Effector memory CD8-positive, alpha-beta T cell (primary cell): Measurements from ENCODE around the gene TUBB2B.
A peak's percentile ranks its signal among the peaks of the same experiment; 100 is the strongest.

Source experiments
- ATAC-seq: fragments of 150-1000 bp; cut with Tn5 transposase; replicated peaks from 2 replicates; pipeline ENCODE4 v1.10.0; 2021; ENCODE audit warnings: mild to moderate bottlenecking, moderate library complexity
- DNase-seq, 3 experiments: peaks; one replicate each; pipeline ENCODE4 v3.0.0; 2021
- H3K27ac Mint-ChIP-seq, 2 donors: one replicate each; pipeline ENCODE4 v1.8.0; 2022; ENCODE audit warnings: mild to moderate bottlenecking in 2 of 2, mixed read lengths in 2 of 2, moderate library complexity in 2 of 2
- H3K27me3 Mint-ChIP-seq, 2 donors: one replicate each; pipeline ENCODE4 v1.8.0; 2022; ENCODE audit warnings: mixed read lengths in 2 of 2
- H3K36me3 Mint-ChIP-seq: one replicate; pipeline ENCODE4 v1.8.0; 2022; ENCODE audit warnings: mild to moderate bottlenecking, moderate library complexity, mixed read lengths; ENCODE audit not compliant: insufficient read depth
- H3K4me1 Mint-ChIP-seq, 2 donors: one replicate each; pipeline ENCODE4 v1.8.0; 2022; ENCODE audit warnings: low read depth in 2 of 2, mixed read lengths in 2 of 2
- H3K4me3 Mint-ChIP-seq, 2 donors: one replicate each; pipeline ENCODE4 v1.8.0; 2022; ENCODE audit warnings: mild to moderate bottlenecking in 2 of 2, mixed read lengths in 2 of 2, moderate library complexity in 2 of 2
- H3K9me3 Mint-ChIP-seq, 2 donors: one replicate each; pipeline ENCODE4 v1.8.0; 2022; ENCODE audit warnings: mixed read lengths in 2 of 2

TUBB2B gene

DNA sequence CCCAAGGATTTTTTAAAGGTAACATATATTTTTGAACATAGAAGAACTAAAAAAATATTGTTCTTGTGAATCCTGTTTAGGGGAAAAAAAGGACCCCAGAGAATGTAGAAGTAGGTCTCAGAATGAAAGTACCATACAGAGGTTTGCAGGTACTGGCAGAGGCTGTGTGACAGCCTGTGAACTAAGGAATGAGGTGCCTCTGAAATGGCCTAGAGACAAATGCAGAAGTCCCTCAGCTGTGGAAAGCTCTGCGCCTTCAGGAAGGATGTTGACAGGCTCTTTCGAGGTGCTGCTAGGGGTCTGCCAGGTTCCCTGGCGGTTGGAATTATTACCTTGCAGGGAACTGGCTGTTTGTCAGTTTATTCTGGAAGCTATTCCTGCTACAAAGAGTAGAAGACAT, 8.6 kb upstream of the TUBB2B start:
- ATAC-seq (no peak), DNase-seq (no peak)
- Mint-ChIP-seq H3K27ac (no peak overlapping the region), H3K4me1 (peaks cover 6 to 10% of the 10 kb centered on the region in 2 donors), H3K36me3 (no peaks in the 10 kb centered on the region), H3K4me3 (no peak overlapping the region), H3K9me3 (no peaks in the 10 kb centered on the region), H3K27me3 (peaks cover 88 to 95% of the 10 kb centered on the region in 2 donors)

DNA sequence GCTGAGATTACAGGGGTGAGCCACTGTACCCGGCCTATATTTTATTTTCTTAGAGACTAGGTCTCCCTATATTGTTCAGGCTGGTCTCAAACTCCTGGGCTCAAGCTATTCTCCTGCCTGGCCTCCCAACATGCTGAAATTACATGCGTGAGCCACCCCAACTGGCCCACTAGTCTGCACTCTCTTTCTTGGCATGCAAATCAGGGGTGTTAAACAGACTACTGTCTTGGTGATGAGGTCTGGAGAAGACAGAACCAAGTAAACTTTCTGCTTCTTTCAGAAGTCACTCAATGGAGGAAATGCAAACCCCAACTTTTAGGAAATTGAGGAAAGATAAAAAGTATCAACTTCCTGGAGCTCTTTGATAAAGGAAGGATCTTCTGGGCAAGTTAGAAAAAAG, 8.0 kb upstream of the TUBB2B start:
- H3K27me3 Mint-ChIP-seq: peaks cover 91 to 100% of the 10 kb centered on the region in 2 donors
- no peaks in the 10 kb centered on the region for H3K36me3 Mint-ChIP-seq
- H3K27ac Mint-ChIP-seq: no peak overlapping the region
- DNase-seq: no peak
- H3K9me3 Mint-ChIP-seq: no peaks in the 10 kb centered on the region
- H3K4me3 Mint-ChIP-seq: no peak overlapping the region
- no peak for ATAC-seq
- peaks cover 9 to 11% of the 10 kb centered on the region in 2 donors for H3K4me1 Mint-ChIP-seq

DNA sequence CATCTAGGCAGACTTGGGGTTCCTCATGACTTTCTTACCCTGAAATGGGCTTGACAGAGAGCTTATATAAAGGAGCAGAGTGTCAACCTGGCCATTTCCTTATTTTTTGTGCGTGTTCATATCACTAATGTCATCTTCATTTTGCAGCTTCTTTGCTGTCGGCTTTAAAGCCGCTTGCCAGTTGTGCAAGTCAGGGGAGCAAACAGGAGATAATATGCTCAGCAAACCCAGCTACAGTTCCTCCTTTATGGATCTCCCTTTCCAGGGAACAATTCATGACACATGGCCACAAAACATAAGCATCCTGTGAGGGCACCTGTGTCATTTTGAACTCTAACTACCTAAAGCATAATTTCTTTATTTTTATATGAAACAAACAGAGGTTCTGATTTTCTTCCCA, 6.5 kb upstream of the TUBB2B start:
- no peak for ATAC-seq
- Mint-ChIP-seq H3K9me3 (no peaks in the 10 kb centered on the region), H3K27ac (no peak overlapping the region), H3K4me3 (no peak overlapping the region), H3K27me3 (peaks cover 97 to 100% of the 10 kb centered on the region in 2 donors), H3K4me1 (peaks cover 22 to 23% of the 10 kb centered on the region in 2 donors), H3K36me3 (peaks cover 5% of the 10 kb centered on the region)
- DNase-seq: no peak

DNA sequence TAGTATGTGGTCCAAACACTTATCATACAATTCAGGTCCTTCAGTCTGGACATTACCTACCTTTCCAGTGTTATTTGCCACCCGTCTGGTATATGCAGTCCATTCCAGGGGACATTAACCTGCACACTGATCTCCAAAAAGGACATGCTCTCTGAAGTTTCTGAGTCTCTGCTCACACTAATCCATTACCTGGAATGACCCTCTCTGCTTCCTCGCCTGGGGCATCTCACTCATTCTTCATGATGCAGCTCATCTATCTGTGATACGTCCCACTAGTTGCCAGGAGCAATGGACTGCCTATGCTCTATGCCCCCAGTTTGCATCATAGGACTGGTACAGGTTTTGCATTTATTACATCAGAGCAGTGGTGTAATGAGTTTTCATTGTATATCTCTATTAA, 5.9 kb upstream of the TUBB2B start:
- ATAC-seq (no peak), DNase-seq (no peak)
- Mint-ChIP-seq H3K4me3 (no peak overlapping the region), H3K4me1 (peaks cover 27 to 28% of the 10 kb centered on the region in 2 donors), H3K27ac (no peak overlapping the region), H3K36me3 (peaks cover 8% of the 10 kb centered on the region), H3K27me3 (peaks cover 96 to 100% of the 10 kb centered on the region in 2 donors), H3K9me3 (no peaks in the 10 kb centered on the region)

DNA sequence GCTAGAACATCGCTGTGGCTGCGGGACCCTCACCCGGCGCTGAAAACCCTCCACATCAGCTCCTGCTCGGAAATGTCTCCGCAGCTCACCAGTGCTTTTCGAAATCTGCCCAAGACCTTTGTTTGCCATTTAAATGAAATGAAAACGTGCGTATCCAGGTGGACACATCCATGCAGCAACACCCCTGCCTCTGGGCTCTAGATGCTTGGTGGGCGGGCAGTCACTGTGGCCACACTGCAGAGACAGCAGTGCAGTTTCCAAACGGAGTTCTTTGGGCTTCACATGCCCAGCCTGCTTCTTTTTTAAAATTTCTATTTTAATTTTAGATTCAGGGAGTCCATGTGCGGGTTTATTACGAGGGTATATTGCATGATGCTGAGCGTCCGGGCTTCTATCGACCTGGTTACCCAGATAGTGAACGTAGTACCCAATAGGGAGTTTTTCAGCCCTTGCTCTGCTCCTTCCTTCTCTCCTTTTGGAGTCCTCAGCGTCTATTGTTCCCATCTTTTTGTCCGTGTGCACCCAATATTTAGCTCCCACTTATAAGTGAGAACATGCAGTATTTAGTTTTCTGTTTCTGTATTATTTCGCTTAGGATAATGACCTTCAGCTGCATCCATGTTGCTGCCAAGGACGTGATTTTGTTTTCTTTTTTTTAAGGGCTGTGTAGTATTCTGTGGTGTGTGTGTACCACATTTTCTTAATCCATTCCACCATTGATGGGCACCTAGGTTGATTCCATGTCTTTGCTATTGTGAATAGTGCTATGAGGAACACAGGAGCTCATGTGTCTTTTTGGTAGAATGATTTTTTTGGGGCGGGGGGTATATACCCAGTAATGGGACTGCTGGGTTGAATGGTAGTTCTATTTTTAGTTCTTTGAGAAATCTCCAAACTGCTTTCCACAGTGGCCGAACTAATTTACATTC, 4.8 kb upstream of the TUBB2B start:
- H3K36me3 Mint-ChIP-seq: peaks cover 8% of the 10 kb centered on the region
- DNase-seq (no peak), ATAC-seq (no peak)
- no peak overlapping the region for H3K27ac Mint-ChIP-seq
- H3K9me3 Mint-ChIP-seq: no peaks in the 10 kb centered on the region
- peaks cover 33% of the 10 kb centered on the region in 2 donors for H3K4me1 Mint-ChIP-seq
- peaks cover 93 to 100% of the 10 kb centered on the region in 2 donors for H3K27me3 Mint-ChIP-seq
- H3K4me3 Mint-ChIP-seq: peak overlapping the region in 1 of 2 donors; percentile 62

DNA sequence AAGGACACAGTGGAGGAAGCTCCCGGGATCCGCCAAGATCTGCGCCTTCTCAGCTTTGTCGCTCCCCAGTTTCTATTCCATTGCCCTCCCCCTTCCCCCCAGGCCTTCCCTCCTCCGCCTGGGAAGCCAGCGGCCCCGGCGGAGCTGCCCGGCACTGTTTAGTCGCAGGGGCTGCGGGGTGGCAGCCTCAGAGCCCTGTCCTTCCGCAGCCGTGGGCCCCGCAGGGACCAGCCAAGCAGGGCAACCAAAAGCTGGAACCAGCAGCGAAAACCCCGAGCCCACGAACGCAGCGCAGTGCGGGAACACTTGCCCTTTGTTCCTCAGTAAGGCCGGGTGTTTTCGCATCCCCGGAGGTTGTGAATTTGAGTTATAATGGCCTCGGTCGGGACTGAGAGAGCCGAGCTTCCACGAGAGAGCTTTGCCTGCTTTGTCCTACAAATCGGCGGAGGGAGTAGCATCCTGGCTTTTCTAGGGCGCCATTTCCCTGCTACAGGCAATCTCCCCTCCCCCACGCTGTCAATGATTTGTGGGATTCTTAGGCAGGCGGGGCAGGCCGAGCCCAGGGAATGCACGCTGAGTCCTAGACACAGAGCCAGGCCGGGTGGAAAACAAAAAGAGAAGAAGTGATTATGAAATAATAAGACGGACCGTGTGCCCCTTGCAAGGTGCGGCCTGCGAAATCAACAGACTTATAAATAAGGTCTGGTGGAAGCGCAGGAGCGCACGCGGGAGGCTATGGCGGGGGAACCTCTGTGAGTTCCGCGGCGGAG, 4.0 kb upstream of the TUBB2B start:
- H3K9me3 Mint-ChIP-seq: no peaks in the 10 kb centered on the region
- H3K27me3 Mint-ChIP-seq: peaks cover 93 to 100% of the 10 kb centered on the region in 2 donors
- ATAC-seq (no peak), DNase-seq (no peak)
- peak overlapping the region; percentile 62 to 89 for H3K4me3 Mint-ChIP-seq
- H3K36me3 Mint-ChIP-seq: peaks cover 8% of the 10 kb centered on the region
- no peak overlapping the region for H3K27ac Mint-ChIP-seq
- peaks cover 38 to 41% of the 10 kb centered on the region in 2 donors for H3K4me1 Mint-ChIP-seq

DNA sequence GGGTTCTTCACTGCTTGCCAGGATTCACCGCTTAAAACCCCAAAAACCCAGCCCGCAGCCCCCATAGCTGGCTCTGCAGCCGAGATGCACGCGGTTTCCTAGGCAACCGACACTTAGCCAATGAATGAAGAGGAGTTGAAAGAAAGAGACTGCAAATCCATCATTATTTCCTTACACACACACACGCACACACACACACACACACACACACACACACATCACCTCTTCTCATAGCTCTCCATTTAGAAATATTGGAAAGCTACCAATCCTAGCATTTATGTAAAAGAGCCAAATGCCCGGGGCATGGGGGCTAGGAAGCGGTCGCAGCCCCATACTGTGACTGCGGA, 3.4 kb upstream of the TUBB2B start:
- Mint-ChIP-seq H3K27ac (no peak overlapping the region), H3K36me3 (peaks cover 8% of the 10 kb centered on the region), H3K4me1 (peaks cover 38 to 41% of the 10 kb centered on the region in 2 donors), H3K27me3 (peaks cover 92 to 100% of the 10 kb centered on the region in 2 donors), H3K4me3 (peak overlapping the region; percentile 21 to 89), H3K9me3 (no peaks in the 10 kb centered on the region)
- ATAC-seq (no peak), DNase-seq (no peak)

DNA sequence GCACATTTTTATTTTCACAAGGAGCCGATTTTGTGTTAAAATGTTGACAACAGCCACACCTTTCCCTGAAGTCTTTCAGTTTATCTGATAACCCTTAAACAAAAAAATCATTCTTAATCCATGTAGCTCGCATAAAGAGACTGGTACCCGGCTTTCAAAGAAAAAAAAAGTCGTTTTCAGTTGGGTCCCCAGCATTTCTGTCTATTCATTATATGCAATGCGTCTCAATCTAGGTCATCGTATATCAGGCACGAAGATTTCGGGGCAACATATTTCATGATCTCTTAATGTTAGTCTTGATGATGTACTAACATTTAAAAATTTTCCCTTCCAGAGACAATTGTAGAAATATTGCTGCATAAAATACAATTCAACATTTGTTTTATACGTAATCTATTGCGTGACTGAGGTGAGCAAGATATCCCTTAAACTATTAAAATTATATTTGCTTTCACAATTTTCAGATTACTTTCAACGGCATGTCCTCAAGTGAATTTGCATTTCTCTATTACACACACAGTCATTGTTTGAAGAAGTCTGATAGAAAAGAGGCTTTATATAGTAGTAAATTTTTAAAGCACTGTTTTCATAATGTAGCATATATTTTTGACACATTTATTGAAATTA, 2.9 kb upstream of the TUBB2B start:
- H3K9me3 Mint-ChIP-seq: no peaks in the 10 kb centered on the region
- peaks cover 38 to 41% of the 10 kb centered on the region in 2 donors for H3K4me1 Mint-ChIP-seq
- H3K27me3 Mint-ChIP-seq: peaks cover 87 to 98% of the 10 kb centered on the region in 2 donors
- DNase-seq: no peak
- H3K4me3 Mint-ChIP-seq: peak overlapping the region; percentile 71 to 89
- peaks cover 8% of the 10 kb centered on the region for H3K36me3 Mint-ChIP-seq
- no peak for ATAC-seq
- no peak overlapping the region for H3K27ac Mint-ChIP-seq

DNA sequence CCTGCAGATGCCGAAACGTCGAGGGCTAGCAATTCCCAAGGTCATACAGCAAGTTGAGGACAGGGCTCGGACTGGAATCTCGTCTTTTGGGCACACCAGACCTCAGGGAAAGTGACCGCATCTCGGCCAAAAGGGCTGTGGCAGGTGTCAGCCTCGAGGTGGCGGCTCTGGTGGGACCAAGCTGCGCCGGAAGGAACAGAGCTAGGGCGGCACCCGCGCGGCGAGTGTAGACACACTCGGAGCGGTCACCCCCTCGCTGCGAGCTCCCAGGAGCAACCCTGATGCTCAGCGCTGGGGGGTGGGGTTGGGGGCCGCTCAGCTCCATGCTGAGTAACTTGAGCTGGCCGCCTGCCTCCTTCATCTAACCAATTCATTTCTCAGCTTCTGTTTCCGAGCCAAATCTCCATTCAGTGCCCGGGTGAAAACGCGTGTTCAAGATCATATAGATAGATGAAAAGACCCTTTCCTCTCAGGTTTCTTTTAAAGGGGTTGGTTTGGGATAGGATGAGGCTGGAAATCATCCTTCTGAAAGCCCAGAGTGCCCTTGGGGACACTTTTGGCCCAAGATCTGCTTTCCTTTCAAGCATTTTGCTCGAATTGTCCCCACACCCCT, 2.2 kb upstream of the TUBB2B start:
- Mint-ChIP-seq H3K4me1 (peaks cover 38 to 41% of the 10 kb centered on the region in 2 donors), H3K9me3 (no peaks in the 10 kb centered on the region), H3K27ac (no peak overlapping the region), H3K27me3 (peaks cover 81 to 91% of the 10 kb centered on the region in 2 donors), H3K4me3 (peak overlapping the region; percentile 71 to 89), H3K36me3 (peaks cover 8% of the 10 kb centered on the region)
- ATAC-seq (peak; percentile 51), DNase-seq (peak in 1 of 3 experiments; percentile 13)

DNA sequence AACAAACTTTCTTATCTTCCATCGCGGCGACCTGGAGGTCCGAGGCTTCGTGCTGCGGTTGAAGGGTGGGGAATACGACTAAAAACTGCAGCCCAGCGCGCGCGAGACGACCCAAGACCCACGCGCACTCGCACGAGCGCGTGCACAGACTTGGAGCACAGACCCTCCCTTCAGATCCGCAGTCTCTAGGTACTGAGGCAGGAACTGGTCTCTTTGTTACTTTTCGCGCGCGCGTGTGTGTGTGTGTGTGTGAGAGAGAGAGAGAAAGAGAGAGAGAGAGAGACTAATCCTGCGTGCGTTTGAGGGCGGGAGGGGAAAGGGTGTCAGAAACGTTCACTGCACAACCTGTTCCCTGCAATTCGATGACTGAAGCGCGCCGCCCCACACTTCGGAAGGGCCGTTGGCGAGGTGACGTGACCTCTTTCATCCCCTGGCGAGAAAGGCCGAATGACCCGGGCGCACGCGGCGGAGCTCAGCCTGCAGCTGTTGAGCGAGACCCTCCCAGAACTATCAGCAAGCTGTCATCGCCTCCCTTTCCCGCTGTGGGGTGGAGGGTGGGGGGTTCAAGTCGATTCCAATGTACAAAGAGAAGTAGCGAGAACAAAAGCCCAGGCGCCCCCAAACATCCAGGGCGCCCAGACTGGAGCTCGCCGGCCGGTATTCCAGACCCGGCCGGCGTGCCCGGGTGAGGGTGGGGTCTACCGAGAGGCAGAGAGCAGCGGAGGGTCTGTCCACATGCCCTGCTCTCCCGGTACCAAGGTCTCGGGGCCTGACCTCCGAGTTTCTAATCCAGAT, 1.5 kb upstream of the TUBB2B start:
- H3K9me3 Mint-ChIP-seq: no peaks in the 10 kb centered on the region
- ATAC-seq: peak; percentile 52
- H3K27me3 Mint-ChIP-seq: peaks cover 79 to 91% of the 10 kb centered on the region in 2 donors
- H3K36me3 Mint-ChIP-seq: peaks cover 8% of the 10 kb centered on the region
- peaks cover 38 to 41% of the 10 kb centered on the region in 2 donors for H3K4me1 Mint-ChIP-seq
- peak in 1 of 3 experiments; percentile 28 for DNase-seq
- H3K27ac Mint-ChIP-seq: peak overlapping the region; percentile 35 to 93
- H3K4me3 Mint-ChIP-seq: peak overlapping the region; percentile 71 to 89

DNA sequence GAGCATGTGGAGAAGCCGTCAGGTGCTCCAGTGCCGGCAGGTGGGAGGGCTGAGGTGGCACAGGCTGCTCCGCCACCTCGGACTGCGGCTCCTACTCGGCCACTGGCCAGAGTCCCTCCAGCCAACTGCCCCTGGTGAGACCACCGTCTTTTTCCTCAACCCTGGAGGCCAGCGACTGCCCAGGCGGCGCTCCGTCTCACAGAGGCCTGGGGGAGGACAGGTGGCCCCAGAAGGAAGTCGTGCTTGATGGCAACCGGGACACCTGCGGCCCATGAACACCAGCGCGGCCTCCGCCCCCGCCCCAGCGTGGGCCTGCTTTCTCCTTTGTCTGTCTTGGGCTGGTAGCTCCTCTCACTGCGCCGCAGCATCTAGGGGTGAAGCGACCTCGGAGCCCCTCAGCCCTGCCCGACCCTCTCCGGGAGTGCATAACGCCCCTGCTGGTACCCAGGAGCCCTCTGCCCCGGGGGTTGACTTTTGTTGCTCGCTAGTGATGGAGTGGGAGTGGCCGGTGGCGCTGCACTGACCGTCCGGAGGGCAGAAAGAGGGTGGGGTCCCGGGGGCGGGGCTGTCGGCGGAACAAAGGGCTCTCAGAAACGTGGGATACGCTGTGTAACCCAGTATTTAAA, 706 bp upstream of the TUBB2B start:
- Mint-ChIP-seq H3K36me3 (peaks cover 8% of the 10 kb centered on the region), H3K4me3 (peak overlapping the region; percentile 71 to 89), H3K27ac (peak overlapping the region in 1 of 2 donors; percentile 35), H3K4me1 (peaks cover 38 to 41% of the 10 kb centered on the region in 2 donors), H3K9me3 (no peaks in the 10 kb centered on the region), H3K27me3 (peaks cover 71 to 86% of the 10 kb centered on the region in 2 donors)
- ATAC-seq (peak; percentile 48), DNase-seq (no peak)
